22Rv1 (cell line): ENCODE results near the gene IGSF21.

Source experiments
- CTCF ChIP-seq: fragments of 450-650 bp; IDR thresholded peaks from 2 replicates; pipeline ENCODE4 v1.5.1; 2017; ENCODE audit warnings: mild to moderate bottlenecking
- ZFX ChIP-seq: fragments of 450-650 bp; IDR thresholded peaks from 2 replicates; pipeline ENCODE4 v1.6.1; 2017; ENCODE audit warnings: antibody characterized with exemption, borderline replicate concordance

- TF ChIP-seq CTCF (no peak), ZFX (no peak)
Measured at GRCh38 chr1:18343581-18343980, 236.0 kb downstream of the IGSF21 start.
